Nephron (organoid): Measurements from ENCODE around the gene DIAPH2.
A peak's percentile ranks its signal among the peaks of the same experiment; 100 is the strongest.

Experiments
- H3K27ac Mint-ChIP-seq, 3 experiments: 2 replicates each; pipeline ENCODE4 v1.8.0; 2020; ENCODE audit warnings: mixed read lengths in 3 of 3, mild to moderate bottlenecking in 2 of 3, moderate library complexity in 1 of 3
- H3K27me3 Mint-ChIP-seq: 2 replicates; pipeline ENCODE4 v1.8.0; 2021; ENCODE audit warnings: low read depth, mild to moderate bottlenecking, moderate library complexity, mixed read lengths
- H3K36me3 Mint-ChIP-seq: 2 replicates; pipeline ENCODE4 v1.8.0; 2020; ENCODE audit warnings: low read depth, mixed read lengths
- H3K4me1 Mint-ChIP-seq: 2 replicates; pipeline ENCODE4 v1.8.0; 2020; ENCODE audit warnings: mixed read lengths
- H3K4me3 Mint-ChIP-seq, 3 experiments: 2 replicates each; pipeline ENCODE4 v1.8.0; 2020; ENCODE audit warnings: mild to moderate bottlenecking in 3 of 3, mixed read lengths in 3 of 3, moderate library complexity in 2 of 3
- H3K9me3 Mint-ChIP-seq: 2 replicates; pipeline ENCODE4 v1.8.0; 2020; ENCODE audit warnings: mixed read lengths
- TF ChIP-seq, protein P1 (sequence below), 3 experiments: fragments of 200-600 bp; sonication (generic); IDR thresholded peaks; one replicate each; pipeline ENCODE4 v1.5.0; 2021; ENCODE audit warnings: antibody characterized with exemption in 3 of 3; ENCODE audit not compliant: unreplicated experiment in 3 of 3

The DIAPH2 gene

GRCh38 chrX:97602465-97603258, 918.0 kb downstream of the DIAPH2 start:
- Mint-ChIP-seq H3K27ac (no peak overlapping the region), H3K4me1 (peaks cover 17% of the 10 kb centered on the region), H3K9me3 (peaks cover 4% of the 10 kb centered on the region), H3K27me3 (no peaks in the 10 kb centered on the region), H3K36me3 (no peaks in the 10 kb centered on the region), H3K4me3 (no peak overlapping the region)
- TF ChIP-seq, protein P1, sequence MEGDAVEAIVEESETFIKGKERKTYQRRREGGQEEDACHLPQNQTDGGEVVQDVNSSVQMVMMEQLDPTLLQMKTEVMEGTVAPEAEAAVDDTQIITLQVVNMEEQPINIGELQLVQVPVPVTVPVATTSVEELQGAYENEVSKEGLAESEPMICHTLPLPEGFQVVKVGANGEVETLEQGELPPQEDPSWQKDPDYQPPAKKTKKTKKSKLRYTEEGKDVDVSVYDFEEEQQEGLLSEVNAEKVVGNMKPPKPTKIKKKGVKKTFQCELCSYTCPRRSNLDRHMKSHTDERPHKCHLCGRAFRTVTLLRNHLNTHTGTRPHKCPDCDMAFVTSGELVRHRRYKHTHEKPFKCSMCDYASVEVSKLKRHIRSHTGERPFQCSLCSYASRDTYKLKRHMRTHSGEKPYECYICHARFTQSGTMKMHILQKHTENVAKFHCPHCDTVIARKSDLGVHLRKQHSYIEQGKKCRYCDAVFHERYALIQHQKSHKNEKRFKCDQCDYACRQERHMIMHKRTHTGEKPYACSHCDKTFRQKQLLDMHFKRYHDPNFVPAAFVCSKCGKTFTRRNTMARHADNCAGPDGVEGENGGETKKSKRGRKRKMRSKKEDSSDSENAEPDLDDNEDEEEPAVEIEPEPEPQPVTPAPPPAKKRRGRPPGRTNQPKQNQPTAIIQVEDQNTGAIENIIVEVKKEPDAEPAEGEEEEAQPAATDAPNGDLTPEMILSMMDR (IDR thresholded peaks at IDR 0.05; ENCODE audit: unreplicated experiment in 3 of 3): no peak

DNA sequence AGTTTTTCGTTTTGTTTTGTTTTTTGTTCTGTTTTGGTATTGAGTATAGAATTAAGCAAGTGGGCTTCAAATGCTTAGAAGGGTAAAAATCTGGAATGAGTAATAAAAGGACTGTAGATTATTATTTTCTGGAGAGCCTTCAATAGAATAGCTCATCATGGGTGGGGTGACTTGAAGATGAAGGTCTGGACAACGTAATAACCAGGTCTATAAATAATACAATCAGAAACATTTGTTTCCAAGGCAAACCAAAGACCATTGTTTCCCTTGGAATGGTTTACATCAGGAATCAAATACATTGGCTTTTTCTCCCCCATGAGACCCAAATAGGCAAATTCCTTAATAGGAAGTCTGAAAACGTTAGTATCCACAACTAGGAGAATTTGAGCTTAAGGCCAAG, 920.6 kb downstream of the DIAPH2 start:
- TF ChIP-seq, protein P1 (IDR thresholded peaks at IDR 0.05; ENCODE audit: unreplicated experiment in 3 of 3): no peak

GRCh38 chrX:97609357-97609756, 924.7 kb downstream of the DIAPH2 start:
- TF ChIP-seq, protein P1 (IDR thresholded peaks at IDR 0.05; ENCODE audit: unreplicated experiment in 3 of 3): no peak

More for the DNA sequence above, 920.6 kb downstream of the DIAPH2 start:
- H3K4me3 Mint-ChIP-seq: no peak overlapping the region
- peak overlapping the region in 2 of 3 experiments; percentile 11 to 71 for H3K27ac Mint-ChIP-seq
- peaks cover 3% of the 10 kb centered on the region for H3K27me3 Mint-ChIP-seq
- H3K9me3 Mint-ChIP-seq: peaks cover 4% of the 10 kb centered on the region
- H3K4me1 Mint-ChIP-seq: peaks cover 17% of the 10 kb centered on the region
- H3K36me3 Mint-ChIP-seq: no peaks in the 10 kb centered on the region

GRCh38 chrX:97609938-97610337, 925.3 kb downstream of the DIAPH2 start:
- TF ChIP-seq, protein P1 (IDR thresholded peaks at IDR 0.05; ENCODE audit: unreplicated experiment in 3 of 3): no peak
- Mint-ChIP-seq H3K27ac (no peak overlapping the region), H3K4me1 (peaks cover 13% of the 10 kb centered on the region), H3K4me3 (no peak overlapping the region), H3K36me3 (no peaks in the 10 kb centered on the region), H3K9me3 (no peaks in the 10 kb centered on the region), H3K27me3 (peaks cover 3% of the 10 kb centered on the region)

More at GRCh38 chrX:97609357-97609756, 924.7 kb downstream of the DIAPH2 start:
- Mint-ChIP-seq H3K4me1 (peaks cover 13% of the 10 kb centered on the region), H3K4me3 (no peak overlapping the region), H3K27me3 (peaks cover 3% of the 10 kb centered on the region), H3K9me3 (no peaks in the 10 kb centered on the region), H3K36me3 (no peaks in the 10 kb centered on the region), H3K27ac (no peak overlapping the region)

GRCh38 chrX:97616883-97617530, 932.4 kb downstream of the DIAPH2 start:
- Mint-ChIP-seq H3K9me3 (no peaks in the 10 kb centered on the region), H3K36me3 (no peaks in the 10 kb centered on the region), H3K27ac (no peak overlapping the region), H3K27me3 (peaks cover 4% of the 10 kb centered on the region), H3K4me3 (no peak overlapping the region), H3K4me1 (no peaks in the 10 kb centered on the region)
- TF ChIP-seq, protein P1 (IDR thresholded peaks at IDR 0.05; ENCODE audit: unreplicated experiment in 3 of 3): no peak
